Smooth muscle cell (in vitro differentiated cells): ENCODE results near the gene GRIN2A. TPM values are rescaled to one million over a fixed set of nuclear protein-coding genes. Genes with fewer than 3 reads are reported as not detected.

Source experiments
- DNase-seq: peaks from one replicate; lab custom pipeline; 2025; ENCODE audit not compliant: unreplicated experiment; lab: John Stamatoyannopoulos, UW
- H2AFZ ChIP-seq: fragments of 200-600 bp; sonication (generic); 2 replicates; pipeline ENCODE4 v1.6.0; 2016; ENCODE audit warnings: antibody characterized with exemption, low read depth, mild to moderate bottlenecking
- H3F3A ChIP-seq: fragments of 200-600 bp; sonication (generic); 2 replicates; pipeline ENCODE4 v1.6.0; 2017; ENCODE audit warnings: antibody characterized with exemption, low read depth
- H3K27ac ChIP-seq: fragments of 200-600 bp; sonication (generic); 2 replicates; pipeline ENCODE4 v1.5.1; 2016; ENCODE audit warnings: low read depth, mild to moderate bottlenecking
- H3K27me3 ChIP-seq: fragments of 200-600 bp; sonication (generic); 2 replicates; pipeline ENCODE4 v1.6.1; 2016; ENCODE audit warnings: low read depth, mild to moderate bottlenecking
- H3K36me3 ChIP-seq: fragments of 200-600 bp; sonication (generic); 2 replicates; pipeline ENCODE4 v1.5.1; 2016; ENCODE audit warnings: low read depth
- H3K4me1 ChIP-seq: fragments of 200-600 bp; sonication (generic); 2 replicates; pipeline ENCODE4 v1.5.1; 2016; ENCODE audit warnings: low read depth
- H3K4me2 ChIP-seq: fragments of 200-600 bp; sonication (generic); 2 replicates; pipeline ENCODE4 v1.6.0; 2016; ENCODE audit warnings: mild to moderate bottlenecking
- H3K4me3 ChIP-seq: fragments of 200-600 bp; sonication (generic); 2 replicates; pipeline ENCODE4 v1.5.1; 2016; ENCODE audit warnings: mild to moderate bottlenecking
- H3K79me2 ChIP-seq: fragments of 200-600 bp; sonication (generic); 2 replicates; pipeline ENCODE4 v1.6.0; 2016; ENCODE audit warnings: low read depth, mild to moderate bottlenecking
- H3K9ac ChIP-seq: fragments of 200-600 bp; sonication (generic); 2 replicates; pipeline ENCODE4 v1.6.0; 2016; ENCODE audit warnings: low read depth
- H3K9me3 ChIP-seq: fragments of 200-600 bp; sonication (generic); replicated peaks from 2 replicates; pipeline ENCODE4 v1.5.1; 2016; ENCODE audit warnings: low read depth
- H4K20me1 ChIP-seq: fragments of 200-600 bp; sonication (generic); 2 replicates; pipeline ENCODE4 v1.6.0; 2016; ENCODE audit warnings: low read depth
- WGBS: methylation state at CpG from one replicate; pipeline ENCODE4 v1.1.7; 2016; ENCODE audit warnings: low lambda C conversion rate; 5-methylcytosine and 5-hydroxymethylcytosine counted together
- polyA plus RNA-seq: library from polyadenylated mRNA; unstranded; fragments of >200 nt; fragmentation: Nextera tagmentation; extraction: Ambion mirVana; gene quantifications from 2 replicates; pipeline ENCODE4 v1.2.1, GENCODE V29; 2016
- total RNA-seq: library from RNA; depleted of rRNA; stranded (reverse); fragments of >200 nt; gene quantifications from 2 replicates; pipeline ENCODE4 v1.2.3, GENCODE V29; 2014
- TF ChIP-seq, protein P1 (sequence below): fragments of 200-600 bp; sonication (generic); IDR thresholded peaks from 2 replicates; pipeline ENCODE4 v1.5.1; 2017; ENCODE audit warnings: borderline replicate concordance, mild to moderate bottlenecking, antibody characterized with exemption; ENCODE audit not compliant: insufficient read depth, poor library complexity, severe bottlenecking

GRIN2A gene
- total and polyA plus RNA-seq, 2 experiments from 2014 or later, result 0.02 to 0.13 TPM

- H3K36me3 ChIP-seq, result no peaks in the 10 kb centered on the region
- H3K9ac ChIP-seq, result no peak overlapping the region
- no peak overlapping the region for H3K27ac ChIP-seq
- H2AFZ ChIP-seq, result no peak overlapping the region
- no peak overlapping the region for H3K4me3 ChIP-seq
- no peaks in the 10 kb centered on the region for H4K20me1 ChIP-seq
- TF ChIP-seq, protein P1, sequence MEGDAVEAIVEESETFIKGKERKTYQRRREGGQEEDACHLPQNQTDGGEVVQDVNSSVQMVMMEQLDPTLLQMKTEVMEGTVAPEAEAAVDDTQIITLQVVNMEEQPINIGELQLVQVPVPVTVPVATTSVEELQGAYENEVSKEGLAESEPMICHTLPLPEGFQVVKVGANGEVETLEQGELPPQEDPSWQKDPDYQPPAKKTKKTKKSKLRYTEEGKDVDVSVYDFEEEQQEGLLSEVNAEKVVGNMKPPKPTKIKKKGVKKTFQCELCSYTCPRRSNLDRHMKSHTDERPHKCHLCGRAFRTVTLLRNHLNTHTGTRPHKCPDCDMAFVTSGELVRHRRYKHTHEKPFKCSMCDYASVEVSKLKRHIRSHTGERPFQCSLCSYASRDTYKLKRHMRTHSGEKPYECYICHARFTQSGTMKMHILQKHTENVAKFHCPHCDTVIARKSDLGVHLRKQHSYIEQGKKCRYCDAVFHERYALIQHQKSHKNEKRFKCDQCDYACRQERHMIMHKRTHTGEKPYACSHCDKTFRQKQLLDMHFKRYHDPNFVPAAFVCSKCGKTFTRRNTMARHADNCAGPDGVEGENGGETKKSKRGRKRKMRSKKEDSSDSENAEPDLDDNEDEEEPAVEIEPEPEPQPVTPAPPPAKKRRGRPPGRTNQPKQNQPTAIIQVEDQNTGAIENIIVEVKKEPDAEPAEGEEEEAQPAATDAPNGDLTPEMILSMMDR, result no peak
- H3K9me3 ChIP-seq, result no peaks in the 10 kb centered on the region
- DNase-seq, result no peak
- H3K4me1 ChIP-seq, result no peaks in the 10 kb centered on the region
- peaks cover 19% of the 10 kb centered on the region for H3K27me3 ChIP-seq
- H3K79me2 ChIP-seq, result no peaks in the 10 kb centered on the region
- no peaks in the 10 kb centered on the region for H3F3A ChIP-seq
- H3K4me2 ChIP-seq, result no peak overlapping the region
Measured at GRCh38 chr16:9723136-9723535, 459.1 kb downstream of the GRIN2A start.

DNA sequence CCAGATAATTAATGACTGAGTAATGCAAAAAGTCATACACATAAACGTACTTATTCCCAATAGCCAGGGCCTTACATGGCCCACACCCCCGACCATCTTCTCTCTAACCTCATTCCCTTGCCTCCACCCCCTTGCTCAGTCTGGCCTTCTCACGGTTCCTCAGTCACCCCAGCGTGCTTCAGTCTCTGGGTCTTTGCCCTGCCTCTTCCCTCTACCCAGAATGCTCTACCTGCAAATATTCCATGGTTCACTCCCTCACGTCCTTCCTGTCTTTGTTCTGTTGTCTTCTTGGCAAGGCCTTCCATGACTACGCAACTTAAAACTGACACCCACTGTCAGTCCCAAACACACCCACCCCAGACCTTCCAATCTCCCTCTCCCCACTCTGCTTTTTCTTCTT is 468.3 kb downstream of the GRIN2A start:
- no peaks in the 10 kb centered on the region for H3K79me2 ChIP-seq
- WGBS, result 95% methylated on average over 6 of the region's 6 CpGs
- H4K20me1 ChIP-seq, result no peaks in the 10 kb centered on the region
- no peak overlapping the region for H3K4me2 ChIP-seq
- H3K9me3 ChIP-seq, result no peaks in the 10 kb centered on the region
- H3K4me1 ChIP-seq, result no peaks in the 10 kb centered on the region
- no peaks in the 10 kb centered on the region for H3F3A ChIP-seq
- TF ChIP-seq, protein P1, result no peak
- no peak overlapping the region for H3K4me3 ChIP-seq
- H3K36me3 ChIP-seq, result no peaks in the 10 kb centered on the region
- H3K9ac ChIP-seq, result no peak overlapping the region
- H3K27ac ChIP-seq, result no peak overlapping the region
- DNase-seq, result no peak
- H2AFZ ChIP-seq, result no peak overlapping the region
- H3K27me3 ChIP-seq, result peaks cover 15% of the 10 kb centered on the region

- H3K9me3 ChIP-seq, result no peaks in the 10 kb centered on the region
- TF ChIP-seq, protein P1, result no peak
- H3K4me1 ChIP-seq, result no peaks in the 10 kb centered on the region
- peaks cover 16% of the 10 kb centered on the region for H3K27me3 ChIP-seq
- H3K4me3 ChIP-seq, result no peak overlapping the region
- no peaks in the 10 kb centered on the region for H3K79me2 ChIP-seq
- no peaks in the 10 kb centered on the region for H3F3A ChIP-seq
- H2AFZ ChIP-seq, result no peak overlapping the region
- 39% methylated on average over 1 of the region's 1 CpG for WGBS
- no peak for DNase-seq
- no peaks in the 10 kb centered on the region for H3K36me3 ChIP-seq
- no peak overlapping the region for H3K9ac ChIP-seq
- H3K4me2 ChIP-seq, result no peak overlapping the region
- no peak overlapping the region for H3K27ac ChIP-seq
- no peaks in the 10 kb centered on the region for H4K20me1 ChIP-seq
Measured at GRCh38 chr16:9713156-9713555, 469.1 kb downstream of the GRIN2A start.

DNA sequence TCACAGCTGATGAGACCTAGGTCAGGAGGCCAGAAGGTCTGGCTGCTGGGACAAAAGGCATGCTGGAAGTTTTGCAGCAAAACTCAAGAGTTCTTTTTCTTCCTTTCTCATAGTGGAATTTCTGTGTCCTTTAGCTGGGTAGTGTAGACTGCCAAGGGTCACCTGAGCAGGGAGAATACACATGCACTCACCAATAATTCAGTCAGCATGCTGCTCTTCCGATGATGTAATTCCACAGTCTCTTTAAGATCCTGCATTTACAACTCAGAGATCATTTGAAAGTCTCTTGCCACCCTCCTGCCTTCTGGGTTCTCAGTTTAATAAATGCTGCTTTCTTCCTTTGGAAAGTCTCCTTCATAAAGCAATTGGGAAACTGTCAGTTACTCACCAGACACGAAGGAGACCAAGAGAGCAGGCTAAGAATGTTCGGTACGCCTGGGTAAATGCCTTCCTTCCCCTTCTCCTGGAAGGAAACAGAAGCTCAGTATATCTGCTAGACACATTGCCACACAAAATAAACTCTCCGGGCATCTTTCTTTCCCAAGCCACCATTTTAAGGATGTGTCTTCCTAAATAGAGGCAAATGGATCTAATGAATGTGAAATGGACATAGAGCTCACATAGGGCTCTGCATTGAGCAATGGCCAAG is 473.1 kb downstream of the GRIN2A start:
- Histone ChIP-seq H2AFZ (no peak overlapping the region), H3K27ac (no peak overlapping the region), H3K79me2 (no peaks in the 10 kb centered on the region), H3K9ac (no peak overlapping the region), H3K36me3 (no peaks in the 10 kb centered on the region), H3K4me3 (no peak overlapping the region), H3F3A (peaks cover 4% of the 10 kb centered on the region), H3K4me1 (no peaks in the 10 kb centered on the region), H3K9me3 (no peaks in the 10 kb centered on the region), H3K27me3 (peaks cover 23% of the 10 kb centered on the region), H4K20me1 (no peaks in the 10 kb centered on the region), H3K4me2 (no peak overlapping the region)
- WGBS, result 65% methylated on average over 5 of the region's 5 CpGs
- DNase-seq, result no peak
- TF ChIP-seq, protein P1, result no peak
